CD4-positive, alpha-beta T cell treated with Interleukin-10 for 1 hour (primary cell): ENCODE measurements around the gene HECTD4.
"Not testable (repeated sequence)": the region's sequence is repeated elsewhere in the genome, so short reads cannot be mapped to it uniquely, and the experiment has no call there.

Experiments used
- DNase-seq: peaks from one replicate; pipeline ENCODE4 v3.0.0-alpha.2; 2020

HECTD4 gene

GRCh38 chr12:112252184-112252583 lies 130.0 kb downstream of the HECTD4 start:
- no peak for DNase-seq

- not testable (repeated sequence) for DNase-seq
Observed at GRCh38 chr12:112244902-112245301, 137.3 kb downstream of the HECTD4 start.

- DNase-seq = no peak
Observed at GRCh38 chr12:112243255-112244110, 138.7 kb downstream of the HECTD4 start.

DNA sequence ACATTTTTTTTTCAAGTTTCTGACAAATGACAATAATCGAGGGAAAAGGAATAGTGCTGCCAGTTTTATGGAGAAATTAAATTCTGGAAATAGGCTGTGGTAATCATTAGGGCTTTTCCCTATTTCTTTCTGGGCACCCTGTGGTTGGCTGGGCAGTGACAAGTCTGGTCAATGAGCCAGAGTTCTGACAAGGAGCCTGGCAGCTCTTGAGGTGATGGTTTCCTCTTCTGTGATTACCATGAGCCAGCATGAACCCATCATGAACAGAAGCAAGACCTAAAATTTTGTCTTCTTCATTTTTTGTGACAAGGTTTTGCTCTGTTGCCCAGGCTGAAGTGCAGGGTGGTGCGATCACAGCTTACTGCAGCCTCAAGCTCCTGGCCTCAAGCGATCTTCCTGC lies 141.1 kb downstream of the HECTD4 start:
- no peak for DNase-seq

DNA sequence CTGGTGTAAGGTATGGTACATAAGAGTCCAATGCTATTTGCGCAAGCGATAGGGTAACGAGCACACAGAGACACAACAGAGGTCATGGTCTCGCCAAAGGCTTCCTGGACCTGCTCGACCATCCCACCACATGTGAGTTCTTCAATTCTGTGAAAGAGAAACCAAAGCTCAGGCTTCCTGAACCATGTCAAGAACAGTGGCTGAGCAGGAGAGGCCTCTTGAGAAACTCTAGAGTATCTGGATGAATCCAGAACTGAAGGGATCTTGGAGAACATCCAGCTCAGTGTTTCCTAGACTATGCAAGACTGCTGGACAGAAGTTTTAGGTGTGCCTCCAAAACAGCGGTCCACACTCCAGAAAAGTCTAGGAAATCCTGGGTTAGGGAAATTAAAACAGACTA lies 142.3 kb downstream of the HECTD4 start:
- DNase-seq = no peak

DNA sequence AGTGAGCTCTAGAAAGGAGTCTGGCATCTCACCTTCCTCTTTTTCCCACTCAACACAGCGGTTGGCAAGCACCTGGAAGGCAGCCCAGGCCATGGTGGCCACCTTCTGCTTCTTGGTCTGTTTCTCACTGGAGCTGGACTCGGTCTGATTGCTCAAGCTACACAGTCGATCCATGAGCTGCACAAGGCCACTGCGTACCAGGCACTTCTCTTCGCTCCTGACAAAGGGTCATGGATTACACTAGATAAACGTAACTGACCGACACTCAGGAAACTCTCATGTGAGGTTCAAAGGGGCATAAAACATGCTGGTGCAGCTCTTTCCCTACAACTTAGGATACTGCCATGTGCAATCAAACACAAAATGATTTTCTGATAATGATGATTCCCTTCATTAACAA lies 143.2 kb downstream of the HECTD4 start:
- no peak for DNase-seq

- DNase-seq = no peak
Observed at GRCh38 chr12:112238441-112238840, 143.8 kb downstream of the HECTD4 start.

GRCh38 chr12:112236786-112237185 lies 145.4 kb downstream of the HECTD4 start:
- no peak for DNase-seq

DNA sequence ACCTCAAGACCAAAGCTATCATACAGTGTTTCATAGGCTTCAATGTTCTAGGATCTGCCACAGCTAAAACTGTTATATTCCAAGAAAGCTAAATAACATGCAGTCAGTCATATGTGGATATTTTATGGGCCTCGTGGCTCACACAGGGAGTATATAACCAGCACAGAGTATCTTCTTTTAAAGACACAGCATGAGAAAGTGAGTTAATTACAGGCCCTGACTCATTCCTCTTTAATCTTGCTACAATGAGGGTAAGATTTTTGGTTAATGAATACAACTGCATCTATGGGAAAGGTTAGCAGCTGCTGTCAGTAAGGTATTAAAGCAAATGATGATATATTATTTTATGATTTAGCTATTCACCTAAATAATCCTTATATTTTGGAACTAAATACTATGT lies 145.8 kb downstream of the HECTD4 start:
- DNase-seq = no peak

DNA sequence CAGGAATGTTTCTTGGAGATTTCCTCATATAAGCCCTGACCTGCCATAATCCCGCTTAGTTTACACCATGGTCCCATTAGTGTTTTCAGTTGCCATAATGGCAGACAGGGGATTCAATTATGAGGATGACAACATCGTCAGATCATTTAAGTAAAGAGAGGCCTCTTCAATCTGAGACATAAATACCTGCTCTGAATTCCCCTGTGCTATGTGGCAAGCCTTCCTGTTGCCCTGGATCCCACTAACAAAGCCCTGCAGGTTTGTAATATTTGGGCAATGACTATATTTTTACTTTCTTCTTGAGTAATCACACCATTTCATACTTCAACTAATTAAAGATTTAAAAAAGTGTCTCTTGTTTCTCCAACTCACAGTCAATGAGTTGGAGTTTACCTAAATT lies 147.9 kb downstream of the HECTD4 start:
- DNase-seq = no peak

GRCh38 chr12:112233242-112233641 lies 149.0 kb downstream of the HECTD4 start:
- DNase-seq = no peak

- DNase-seq = no peak
Observed at GRCh38 chr12:112230136-112230535, 152.1 kb downstream of the HECTD4 start.

DNA sequence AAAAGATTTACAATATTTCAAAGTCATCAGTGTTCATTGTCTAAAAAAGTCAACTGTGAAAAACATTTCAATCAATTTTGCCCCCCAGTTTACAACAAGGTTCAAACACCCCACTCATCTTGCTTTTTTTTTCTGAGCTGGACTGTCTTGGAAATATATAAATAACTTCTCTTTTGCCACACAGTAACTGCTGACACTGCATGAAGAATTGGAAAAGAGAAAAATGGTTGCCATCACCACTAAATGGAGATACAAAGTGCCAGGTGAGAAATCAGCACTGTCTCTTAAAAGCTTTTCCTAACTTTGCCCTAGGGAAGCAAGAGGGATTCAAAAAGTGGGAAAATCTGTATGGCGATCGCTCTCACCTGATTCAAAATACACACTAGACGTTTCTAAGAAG lies 155.5 kb downstream of the HECTD4 start:
- DNase-seq = no peak

- not testable (repeated sequence) for DNase-seq
Observed at GRCh38 chr12:112220628-112221027, 161.6 kb downstream of the HECTD4 start.

DNA sequence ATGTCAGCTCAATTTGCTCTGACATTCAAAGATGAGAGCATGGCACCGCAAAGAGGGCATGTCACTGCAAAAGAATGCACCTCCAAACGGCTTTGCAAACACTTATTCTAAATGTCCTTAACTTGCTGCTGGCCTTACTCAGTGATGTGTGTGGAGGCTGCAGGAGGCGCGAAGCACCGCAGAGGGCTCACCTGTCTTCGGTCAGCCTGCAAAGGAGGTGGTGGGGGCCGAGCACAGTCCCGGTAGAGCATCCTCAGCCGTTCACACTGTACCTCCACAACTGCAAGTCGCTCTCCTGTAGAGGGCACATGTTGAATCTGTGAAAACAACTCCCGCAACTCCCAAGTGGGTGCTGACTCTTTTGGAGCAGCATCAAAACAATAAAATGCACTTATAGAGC lies 163.0 kb downstream of the HECTD4 start:
- DNase-seq = no peak

DNA sequence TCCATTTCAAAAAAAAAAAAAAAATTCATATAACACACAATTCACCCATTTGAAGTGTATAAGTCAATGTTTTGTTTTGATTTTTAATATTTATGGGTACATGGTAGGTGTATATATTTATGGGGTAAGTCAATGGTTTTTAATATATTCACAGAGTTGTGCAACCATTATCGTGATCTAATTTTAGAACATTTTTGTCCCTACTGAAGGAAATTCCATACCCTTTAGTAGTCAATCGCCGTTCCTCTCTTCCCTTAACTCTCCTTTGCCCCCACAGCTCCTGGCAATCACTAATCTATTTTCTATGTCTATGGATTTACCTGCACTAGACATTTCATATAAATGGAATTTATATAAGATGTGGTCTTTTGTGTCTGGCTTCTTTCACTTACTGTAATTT lies 164.1 kb downstream of the HECTD4 start:
- no peak for DNase-seq

DNA sequence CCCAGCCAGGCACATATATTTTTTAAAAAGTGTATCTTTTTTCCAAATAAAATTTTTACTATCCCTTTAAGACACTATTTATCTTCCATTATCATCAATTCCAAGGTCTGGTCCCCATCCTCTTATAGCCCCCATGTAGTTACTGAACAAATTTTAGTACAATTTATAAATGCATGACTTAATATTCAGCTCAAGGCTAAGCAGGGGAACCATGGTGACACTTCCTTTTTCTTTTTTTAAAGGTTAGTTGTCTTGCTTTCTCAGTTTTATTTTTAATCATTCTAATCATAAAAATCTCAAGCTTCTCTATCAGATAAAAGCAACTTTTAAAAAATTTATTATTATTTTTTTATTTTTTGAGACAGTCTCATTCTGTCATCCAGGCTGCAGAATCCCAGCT lies 164.6 kb downstream of the HECTD4 start:
- DNase-seq = no peak

DNA sequence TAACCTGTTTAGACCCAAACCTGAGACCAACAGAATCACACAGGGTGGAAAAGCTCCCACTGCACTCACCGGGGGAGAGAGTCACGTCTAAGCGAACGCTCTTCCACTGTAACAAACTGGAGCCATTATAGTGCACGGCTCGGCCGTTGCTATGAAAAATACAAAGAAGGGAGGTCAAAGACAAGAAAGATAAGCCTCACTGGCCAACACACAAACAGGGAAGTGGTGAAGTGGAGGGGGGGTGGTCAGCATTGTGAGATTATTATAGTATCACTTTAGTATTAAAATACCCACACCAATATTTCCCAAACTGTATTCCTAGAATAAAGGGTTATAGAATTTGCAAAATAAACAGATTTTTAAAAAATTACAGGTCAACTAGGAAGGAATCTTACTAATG lies 166.0 kb downstream of the HECTD4 start:
- DNase-seq = no peak

GRCh38 chr12:112214064-112214463 lies 168.2 kb downstream of the HECTD4 start:
- DNase-seq = no peak

DNA sequence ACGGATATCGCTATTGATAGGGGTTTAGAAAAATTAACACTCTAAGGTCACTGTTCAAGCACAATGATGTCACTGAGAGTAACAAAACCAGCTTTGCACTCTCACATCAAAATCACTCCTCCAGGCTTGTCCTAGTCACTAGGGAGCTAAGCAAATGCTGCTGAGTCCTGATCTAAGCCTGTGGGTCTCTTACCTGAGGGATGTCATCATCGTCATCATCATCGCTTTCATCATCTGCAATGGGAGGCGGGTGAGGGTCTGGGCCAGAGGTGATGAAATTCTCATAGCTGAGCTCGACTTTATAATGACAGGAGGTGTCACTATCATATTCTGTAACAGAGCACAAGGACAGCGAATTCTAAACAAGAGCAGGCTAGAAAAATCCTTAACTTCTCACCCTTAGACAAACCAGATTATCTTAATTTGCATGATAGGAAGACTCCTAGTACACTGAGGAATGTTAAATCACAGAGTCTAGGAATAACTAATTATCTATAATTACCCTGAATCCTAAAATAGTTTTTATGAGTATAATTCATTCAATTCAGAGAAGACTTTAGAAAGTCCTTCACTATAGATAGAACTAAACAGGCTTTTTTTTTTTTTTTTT lies 173.8 kb downstream of the HECTD4 start:
- no peak for DNase-seq

GRCh38 chr12:112207397-112207924 lies 174.8 kb downstream of the HECTD4 start:
- no peak for DNase-seq

DNA sequence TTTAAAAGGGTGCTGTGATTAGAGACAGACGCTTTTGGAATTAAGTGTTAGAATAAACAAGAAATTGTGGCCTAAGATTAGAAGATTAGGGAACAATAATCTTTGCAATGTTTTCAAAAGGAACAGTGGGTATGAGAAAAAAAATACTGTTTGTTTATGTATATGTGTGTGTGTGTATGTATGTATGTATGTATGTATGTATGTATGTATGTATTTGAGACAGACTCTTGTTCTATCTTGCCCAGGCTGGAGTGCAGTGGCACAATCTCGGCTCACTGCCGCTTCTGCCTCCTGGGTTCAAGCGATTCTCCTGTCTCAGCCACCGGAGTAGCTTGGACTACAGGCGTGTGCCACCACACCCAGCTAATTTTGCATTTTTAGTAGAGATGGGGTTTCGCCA lies 175.3 kb downstream of the HECTD4 start:
- DNase-seq = no peak

GRCh38 chr12:112199136-112199535 lies 183.1 kb downstream of the HECTD4 start:
- no peak for DNase-seq

GRCh38 chr12:112198120-112198733 lies 184.0 kb downstream of the HECTD4 start:
- peak; percentile 50 for DNase-seq
